H1 (cell line): ENCODE results near the gene EVA1B. TPM values are rescaled to one million over a fixed set of nuclear protein-coding genes. Genes with fewer than 3 reads are reported as not detected.
A peak's percentile ranks its signal among the peaks of the same experiment; 100 is the strongest.

Experiments used
- ATF2 ChIP-seq: IDR thresholded peaks from 2 replicates; pipeline ENCODE4 v1.6.1; 2012; ENCODE audit warnings: low read length, inconsistent platforms
- BCL11A ChIP-seq, 2 experiments: IDR thresholded peaks; one replicate each; pipeline ENCODE4 v1.6.1; 2011; ENCODE audit warnings: low read depth in 2 of 2, low read length in 2 of 2, mild to moderate bottlenecking in 2 of 2
- BRCA1 ChIP-seq: IDR thresholded peaks from 2 replicates; pipeline ENCODE4 v1.6.1; 2012; ENCODE audit warnings: low read depth, low read length, improper control_type of control experiment
- CBX5 ChIP-seq: fragments of 300-800, 300-1000 bp; sonication (generic); IDR thresholded peaks from 2 replicates; pipeline ENCODE4 v1.7.1; 2016; ENCODE audit warnings: antibody characterized with exemption, low read length, low read depth
- CHD1 ChIP-seq: IDR thresholded peaks from 2 replicates; pipeline ENCODE4 v1.6.1; 2012; ENCODE audit warnings: low read depth, low read length, improper control_type of control experiment
- CTBP2 ChIP-seq: IDR thresholded peaks from 2 replicates; pipeline ENCODE4 v1.7.0; 2011; ENCODE audit warnings: borderline replicate concordance, mild to moderate bottlenecking, moderate library complexity, mixed read lengths, low read length; ENCODE audit not compliant: insufficient read depth, insufficient read length
- EGR1 ChIP-seq: IDR thresholded peaks from 2 replicates; pipeline ENCODE4 v1.6.1; 2011; ENCODE audit warnings: low read depth, low read length, borderline replicate concordance
- GTF2F1 ChIP-seq: IDR thresholded peaks from 2 replicates; pipeline ENCODE4 v1.6.1; 2012; ENCODE audit warnings: low read depth, low read length, improper control_type of control experiment, borderline replicate concordance
- HDAC2 ChIP-seq, 2 experiments: fragments of 300-600 bp in 1 of 2; sonication (generic) in 1 of 2; IDR thresholded peaks; 2 replicates each; pipeline ENCODE4 v1.6.1; 2011 to 2012; ENCODE audit warnings: low read depth in 2 of 2, low read length in 2 of 2, mild to moderate bottlenecking in 2 of 2, moderate library complexity in 2 of 2, borderline replicate concordance in 1 of 2, inconsistent platforms in 1 of 2
- JUN ChIP-seq: IDR thresholded peaks from 2 replicates; pipeline ENCODE4 v1.6.1; 2011; ENCODE audit warnings: low read depth, mild to moderate bottlenecking, improper control_type of control experiment, low read length
- KDM1A ChIP-seq: fragments of 200-600, 300-600 bp; sonication (generic); IDR thresholded peaks from 2 replicates; pipeline ENCODE4 v1.7.1; 2016; ENCODE audit warnings: mild to moderate bottlenecking, low read length, borderline replicate concordance
- KDM4A ChIP-seq: IDR thresholded peaks from one replicate; pipeline ENCODE4 v1.7.1; 2012; ENCODE audit warnings: low read depth, mild to moderate bottlenecking, moderate library complexity, low read length, inconsistent platforms; ENCODE audit not compliant: severe bottlenecking
- MAFK ChIP-seq: IDR thresholded peaks from 2 replicates; pipeline ENCODE4 v1.6.1; 2012; ENCODE audit warnings: low read depth, mild to moderate bottlenecking, improper control_type of control experiment, low read length
- MAX ChIP-seq: IDR thresholded peaks from 2 replicates; pipeline ENCODE4 v1.6.1; 2012; ENCODE audit warnings: inconsistent platforms
- POLR2AphosphoS5 ChIP-seq: IDR thresholded peaks from 2 replicates; pipeline ENCODE4 v1.6.1; 2011; ENCODE audit warnings: low read depth, low read length
- RAD21 ChIP-seq, 2 experiments: IDR thresholded peaks in 1 of 2; conservative IDR thresholded peaks in 1 of 2; 2 replicates each; pipeline ENCODE4 v1.6.1; 2011; ENCODE audit warnings: low read depth in 2 of 2, low read length in 2 of 2, improper control_type of control experiment in 1 of 2, inconsistent platforms in 1 of 2, mild to moderate bottlenecking in 1 of 2, moderate library complexity in 1 of 2
- RBBP5 ChIP-seq: IDR thresholded peaks from 2 replicates; pipeline ENCODE4 v1.7.1; 2012; ENCODE audit warnings: low read depth, mild to moderate bottlenecking, inconsistent platforms, low read length, moderate library complexity, borderline replicate concordance
- SAP30 ChIP-seq: fragments of 300-600 bp; sonication (generic); IDR thresholded peaks from 2 replicates; pipeline ENCODE4 v1.7.1; 2012; ENCODE audit warnings: low read length, moderate library complexity, mild to moderate bottlenecking, inconsistent platforms; ENCODE audit not compliant: insufficient read depth, insufficient replicate concordance
- SP2 ChIP-seq: IDR thresholded peaks from 2 replicates; pipeline ENCODE4 v1.6.1; 2012; ENCODE audit warnings: mild to moderate bottlenecking, low read length, inconsistent platforms
- TAF1 ChIP-seq: IDR thresholded peaks from 2 replicates; pipeline ENCODE4 v1.6.1; 2011; ENCODE audit warnings: mild to moderate bottlenecking, low read depth, low read length
- ZNF274 ChIP-seq: IDR thresholded peaks from 2 replicates; pipeline ENCODE4 v1.7.0; 2012; ENCODE audit warnings: low read length, borderline replicate concordance; ENCODE audit errors: extremely low read depth
- polyA plus RNA-seq, 7 experiments: library from polyadenylated mRNA; depleted of rRNA in 3 of 7; stranded (reverse) in 5 of 7; unstranded in 2 of 7; fragments of >200 nt in 5 of 7; fragments of 200-250 nt in 2 of 7; gene quantifications; 1 replicate in 5 of 7; 2 replicates in 1 of 7; 4 replicates in 1 of 7; pipeline versions ENCODE4 v1.2.1 to v1.2.3, GENCODE V29; 2011 to 2013; ENCODE audit warnings: missing spikeins in 2 of 7, mixed read lengths in 2 of 7
- total RNA-seq: library from RNA; stranded (reverse); fragmentation: NEBNext Ultra II Directional; extraction: Animal tissue kit (Norgen Biotek cat#: 25700); gene quantifications from 2 replicates; pipeline ENCODE4 v1.2.1, GENCODE V29; 2021

Gene EVA1B
- total and polyA plus RNA-seq, 2 of the 8 experiments (the other 6 are each of a cell fraction or from before 2014, with no cell fraction given), result 10.0 to 19.9 TPM

- no peak for TF ChIP-seq CBX5
- TF ChIP-seq RAD21 (IDR thresholded peaks at IDR 0.05 in 1 of 2, conservative IDR thresholded peaks at IDR 0.05 in 1 of 2; ENCODE audit: low read depth in 2 of 2, low read length in 2 of 2), result peak; percentile 55 to 63
- no peak for TF ChIP-seq CHD1
- no peak for TF ChIP-seq POLR2AphosphoS5
- TF ChIP-seq KDM1A, result no peak
- no peak for TF ChIP-seq SAP30
- TF ChIP-seq EGR1, result no peak
- TF ChIP-seq ATF2, result no peak
- no peak for TF ChIP-seq BRCA1
- TF ChIP-seq HDAC2 (IDR thresholded peaks at IDR 0.05; ENCODE audit: borderline replicate concordance in 1 of 2, low read depth in 2 of 2, low read length in 2 of 2), result 0 out of 4 replicates have a peak, but pooled peaks of 1 of the 2 experiments have one; percentile 7
- no peak for TF ChIP-seq TAF1
- no peak for TF ChIP-seq CTBP2
- TF ChIP-seq MAFK, result no peak
- no peak for TF ChIP-seq KDM4A
- TF ChIP-seq GTF2F1, result no peak
- no peak for TF ChIP-seq SP2
- no peak for TF ChIP-seq RBBP5
- TF ChIP-seq MAX, result no peak
- TF ChIP-seq JUN, result no peak
- no peak for TF ChIP-seq BCL11A (IDR thresholded peaks at IDR 0.05; ENCODE audit: low read depth in 2 of 2, low read length in 2 of 2)
- TF ChIP-seq ZNF274, result no peak
These were observed 45.8 kb upstream of the EVA1B start (continued) for GRCh38 chr1:36369061-36369861.
